Lower lobe of right lung (tissue), 2 donors: ENCODE data around the gene PLCL2. TPM values are rescaled to one million over a fixed set of nuclear protein-coding genes. Genes with fewer than 3 reads are reported as not detected.
A peak's percentile ranks its signal among the peaks of the same experiment; 100 is the strongest.

Experiments used
- ATAC-seq, 2 donors: fragments of 200-7000 bp; cut with Tn5 transposase; one replicate each; pipeline ENCODE4 v1.9.1; 2020 to 2022; ENCODE audit warnings: mild to moderate bottlenecking in 2 of 2, moderate library complexity in 2 of 2
- DNase-seq: peaks from one replicate; pipeline ENCODE4 v3.0.0-alpha.2; 2020
- H3K27ac ChIP-seq: fragments of 200-600 bp; one replicate; pipeline ENCODE4 v1.8.0; 2022
- H3K27me3 ChIP-seq: fragments of 200-600 bp; one replicate; pipeline ENCODE4 v1.8.0; 2022; ENCODE audit warnings: low read depth
- H3K36me3 ChIP-seq: fragments of 200-600 bp; one replicate; pipeline ENCODE4 v1.8.0; 2022; ENCODE audit warnings: mild to moderate bottlenecking
- H3K4me1 ChIP-seq: fragments of 200-600 bp; one replicate; pipeline ENCODE4 v1.8.0; 2022
- H3K4me3 ChIP-seq: fragments of 200-600 bp; one replicate; pipeline ENCODE4 v1.8.0; 2022; ENCODE audit warnings: mild to moderate bottlenecking
- H3K9me3 ChIP-seq: fragments of 200-600 bp; one replicate; pipeline ENCODE4 v1.8.0; 2022
- intact Hi-C: fragments of 100-400 bp; cut with DNase I; formaldehyde crosslinking; loops from one replicate; pipeline ENCODE4 v1.11.0; 2022
- total RNA-seq: library from RNA; stranded (reverse); fragmentation: NEBNext Ultra II Directional; extraction: Animal tissue kit (Norgen Biotek cat#: 25700); gene quantifications from one replicate; pipeline ENCODE4 v1.2.1, GENCODE V29; 2021
- TF ChIP-seq, protein P1 (sequence below): fragments of 200-600 bp; IDR thresholded peaks from one replicate; pipeline ENCODE4 v1.8.0; 2022; ENCODE audit warnings: antibody characterized with exemption, mild to moderate bottlenecking
- donor health status: DM: no; HTN: yes; CAD: no; lungs with severe emphysema.

Gene PLCL2
- total RNA-seq, 1 donor from 2014 or later: 12.1 TPM

DNA sequence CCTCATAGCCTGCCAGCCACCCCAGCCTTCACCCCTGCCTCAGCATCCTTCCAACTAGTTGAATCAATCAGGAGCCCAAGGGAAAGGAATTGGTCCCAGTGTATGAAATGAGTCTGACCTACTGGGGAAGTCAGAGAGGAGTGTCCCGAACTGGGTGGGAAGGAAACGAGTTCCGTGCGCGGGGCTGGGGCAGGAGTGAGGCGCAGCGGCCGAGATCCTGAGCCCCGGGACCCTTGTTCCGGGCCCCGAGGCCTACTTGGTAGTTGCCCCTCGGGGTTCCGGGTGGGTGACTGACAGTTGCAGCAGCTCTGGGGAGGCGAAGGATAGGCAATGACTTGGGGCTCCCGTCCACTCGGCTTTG, 1.1 kb upstream of the PLCL2 start:
- Histone ChIP-seq H3K27me3 (no peaks in the 10 kb centered on the region), H3K36me3 (no peaks in the 10 kb centered on the region), H3K4me3 (peak overlapping the region; percentile 80), H3K27ac (peak overlapping the region; percentile 91), H3K4me1 (peaks cover 27% of the 10 kb centered on the region), H3K9me3 (no peaks in the 10 kb centered on the region)
- intact Hi-C loops: no loop called here
- ATAC-seq: peak; percentile 5 to 8
- TF ChIP-seq, protein P1, sequence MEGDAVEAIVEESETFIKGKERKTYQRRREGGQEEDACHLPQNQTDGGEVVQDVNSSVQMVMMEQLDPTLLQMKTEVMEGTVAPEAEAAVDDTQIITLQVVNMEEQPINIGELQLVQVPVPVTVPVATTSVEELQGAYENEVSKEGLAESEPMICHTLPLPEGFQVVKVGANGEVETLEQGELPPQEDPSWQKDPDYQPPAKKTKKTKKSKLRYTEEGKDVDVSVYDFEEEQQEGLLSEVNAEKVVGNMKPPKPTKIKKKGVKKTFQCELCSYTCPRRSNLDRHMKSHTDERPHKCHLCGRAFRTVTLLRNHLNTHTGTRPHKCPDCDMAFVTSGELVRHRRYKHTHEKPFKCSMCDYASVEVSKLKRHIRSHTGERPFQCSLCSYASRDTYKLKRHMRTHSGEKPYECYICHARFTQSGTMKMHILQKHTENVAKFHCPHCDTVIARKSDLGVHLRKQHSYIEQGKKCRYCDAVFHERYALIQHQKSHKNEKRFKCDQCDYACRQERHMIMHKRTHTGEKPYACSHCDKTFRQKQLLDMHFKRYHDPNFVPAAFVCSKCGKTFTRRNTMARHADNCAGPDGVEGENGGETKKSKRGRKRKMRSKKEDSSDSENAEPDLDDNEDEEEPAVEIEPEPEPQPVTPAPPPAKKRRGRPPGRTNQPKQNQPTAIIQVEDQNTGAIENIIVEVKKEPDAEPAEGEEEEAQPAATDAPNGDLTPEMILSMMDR: no peak
- no peak for DNase-seq

DNA sequence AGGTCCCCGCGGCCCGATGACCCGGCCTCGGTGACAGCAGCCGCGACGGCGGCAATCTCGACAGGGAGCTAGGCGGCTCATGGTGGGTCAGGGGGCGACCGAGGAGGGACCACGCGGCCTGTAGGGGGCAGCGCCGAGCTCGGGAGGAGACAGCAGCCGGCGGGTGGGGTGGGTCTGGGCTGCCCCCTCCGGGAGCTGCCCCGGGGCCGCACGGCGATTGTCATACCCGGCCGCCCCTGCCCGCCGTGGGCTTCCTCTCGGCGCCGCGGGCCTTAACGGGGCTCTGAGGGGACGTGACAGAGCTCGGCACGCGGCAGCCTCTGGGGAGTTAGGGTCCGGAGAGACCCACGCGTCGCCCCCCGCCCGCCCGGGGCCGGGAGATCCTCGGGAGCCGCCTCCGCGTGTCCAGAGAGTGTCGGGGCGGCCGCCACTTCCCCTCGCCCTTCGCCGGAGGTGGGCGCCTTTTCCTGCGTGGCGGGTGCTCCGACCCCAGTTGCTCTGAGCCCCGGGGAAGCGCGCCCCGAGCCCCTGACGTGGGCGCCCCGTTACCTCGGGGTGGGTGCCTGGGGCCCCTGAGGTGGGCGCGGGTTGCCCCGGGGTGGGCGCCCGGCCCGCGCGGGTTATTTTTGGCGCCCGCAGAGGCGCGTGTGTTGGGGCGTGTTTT, 539 bp upstream of the PLCL2 start:
- ATAC-seq: peak; percentile 84
- H3K4me3 ChIP-seq: peak overlapping the region; percentile 80
- peaks cover 27% of the 10 kb centered on the region for H3K4me1 ChIP-seq
- H3K27me3 ChIP-seq: no peaks in the 10 kb centered on the region
- H3K27ac ChIP-seq: peak overlapping the region; percentile 91
- intact Hi-C loops: no loop called here
- H3K36me3 ChIP-seq: no peaks in the 10 kb centered on the region
- DNase-seq: peak; percentile 74
- H3K9me3 ChIP-seq: no peaks in the 10 kb centered on the region
- TF ChIP-seq, protein P1: peak; percentile 54

DNA sequence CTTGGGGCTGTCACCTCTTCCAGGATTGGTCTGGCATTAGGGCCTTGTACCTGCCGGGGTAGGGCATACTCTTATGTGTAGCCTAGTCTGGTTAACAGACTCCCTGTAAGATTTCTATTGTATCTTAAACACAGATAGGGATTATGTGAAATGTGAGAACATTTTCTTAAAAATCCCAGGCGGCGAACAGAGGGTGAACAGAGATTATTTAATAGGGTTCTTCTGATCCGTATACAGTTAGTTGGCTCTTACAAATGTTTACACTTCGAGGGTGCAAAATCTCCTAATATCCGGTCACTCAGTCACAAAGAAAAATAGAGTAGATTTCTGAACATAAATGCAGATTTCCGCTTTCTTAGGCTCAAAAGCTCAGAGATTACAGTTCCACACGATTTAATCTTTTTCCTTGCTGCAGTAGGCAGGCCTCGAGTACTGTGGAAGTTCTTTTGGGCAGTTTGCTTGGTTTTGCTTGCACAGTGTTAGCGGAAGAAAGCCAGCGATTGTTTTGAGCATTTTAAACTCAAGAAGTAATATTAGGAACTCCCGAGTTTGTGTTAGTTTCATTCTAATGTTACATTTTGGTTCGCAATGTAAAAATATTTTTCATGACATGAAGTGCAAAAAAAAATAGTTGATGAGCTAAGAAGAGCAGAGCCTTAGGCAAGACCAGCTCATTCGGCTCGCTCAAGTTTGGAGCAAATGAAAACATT, 993 bp downstream of the PLCL2 start:
- ATAC-seq: no peak
- no peaks in the 10 kb centered on the region for H3K27me3 ChIP-seq
- H3K36me3 ChIP-seq: no peaks in the 10 kb centered on the region
- peak overlapping the region; percentile 80 for H3K4me3 ChIP-seq
- intact Hi-C loops: no loop called here
- TF ChIP-seq, protein P1: no peak
- peak overlapping the region; percentile 86 for H3K27ac ChIP-seq
- H3K9me3 ChIP-seq: no peaks in the 10 kb centered on the region
- DNase-seq: no peak
- H3K4me1 ChIP-seq: peaks cover 34% of the 10 kb centered on the region

DNA sequence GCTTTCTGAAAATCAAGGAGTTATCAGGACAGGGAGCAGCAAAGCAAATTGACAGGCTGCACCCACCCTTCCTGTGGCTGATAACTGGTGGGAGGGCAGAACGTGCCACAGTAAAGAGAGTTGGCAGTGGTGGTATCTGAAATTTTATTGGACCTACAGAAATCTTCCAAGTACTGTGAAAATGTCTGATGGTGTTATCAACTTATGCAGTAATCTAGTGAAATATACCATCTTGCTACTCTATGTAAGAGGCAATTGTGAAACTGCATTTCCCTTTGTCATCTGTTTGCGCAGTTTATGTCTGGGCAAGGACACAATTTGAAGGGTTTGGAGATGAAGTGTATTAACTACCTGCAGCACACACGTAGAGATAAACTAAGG, 1.5 kb downstream of the PLCL2 start:
- no peak for DNase-seq
- ATAC-seq: no peak
- peak overlapping the region; percentile 86 for H3K27ac ChIP-seq
- H3K27me3 ChIP-seq: no peaks in the 10 kb centered on the region
- peak overlapping the region; percentile 80 for H3K4me3 ChIP-seq
- TF ChIP-seq, protein P1: no peak
- no peaks in the 10 kb centered on the region for H3K9me3 ChIP-seq
- H3K36me3 ChIP-seq: no peaks in the 10 kb centered on the region
- peaks cover 34% of the 10 kb centered on the region for H3K4me1 ChIP-seq
- intact Hi-C loops: no loop called here

- Histone ChIP-seq H3K9me3 (no peaks in the 10 kb centered on the region), H3K27ac (no peak overlapping the region), H3K4me1 (peaks cover 34% of the 10 kb centered on the region), H3K36me3 (no peaks in the 10 kb centered on the region), H3K4me3 (peak overlapping the region; percentile 80), H3K27me3 (no peaks in the 10 kb centered on the region)
- DNase-seq (no peak), ATAC-seq (no peak)
- intact Hi-C loops: no loop called here
- TF ChIP-seq, protein P1: no peak
These were observed 2.4 kb downstream of the PLCL2 start for GRCh38 chr3:16887130-16887529.
